AG09319 (cell line): ENCODE measurements around the gene MTHFD1L.

ENCODE experiments used
- DNase-seq: peaks from one replicate; pipeline ENCODE4 v3.0.0-alpha.2; 2010; ENCODE audit warnings: low read depth; ENCODE audit errors: extremely low read depth
- TF ChIP-seq, protein P1 (sequence below): IDR thresholded peaks from 2 replicates; pipeline ENCODE4 v1.5.1; 2011; ENCODE audit warnings: low read depth, mild to moderate bottlenecking, inconsistent platforms, low read length, moderate library complexity

The MTHFD1L gene

DNA sequence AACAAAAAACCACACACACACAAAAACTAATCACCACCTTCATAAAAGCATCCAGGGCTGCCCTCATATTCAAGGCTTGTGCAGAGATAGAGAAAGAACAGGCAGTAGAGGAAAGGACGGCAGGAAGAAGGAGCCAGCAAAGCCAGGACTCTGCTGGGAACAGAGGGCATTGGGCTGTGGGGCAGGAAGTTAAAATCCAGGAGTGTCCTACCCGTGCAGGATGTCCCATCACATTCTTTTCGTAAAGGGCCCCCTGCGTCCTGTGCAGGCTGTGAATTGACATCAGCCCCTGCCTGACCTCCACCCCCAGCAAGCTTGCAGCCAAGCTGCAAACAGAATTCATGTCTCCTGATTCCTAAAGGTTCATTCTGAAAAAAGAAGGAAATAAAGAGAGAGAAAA is 277.8 kb downstream of the MTHFD1L start:
- TF ChIP-seq, protein P1, sequence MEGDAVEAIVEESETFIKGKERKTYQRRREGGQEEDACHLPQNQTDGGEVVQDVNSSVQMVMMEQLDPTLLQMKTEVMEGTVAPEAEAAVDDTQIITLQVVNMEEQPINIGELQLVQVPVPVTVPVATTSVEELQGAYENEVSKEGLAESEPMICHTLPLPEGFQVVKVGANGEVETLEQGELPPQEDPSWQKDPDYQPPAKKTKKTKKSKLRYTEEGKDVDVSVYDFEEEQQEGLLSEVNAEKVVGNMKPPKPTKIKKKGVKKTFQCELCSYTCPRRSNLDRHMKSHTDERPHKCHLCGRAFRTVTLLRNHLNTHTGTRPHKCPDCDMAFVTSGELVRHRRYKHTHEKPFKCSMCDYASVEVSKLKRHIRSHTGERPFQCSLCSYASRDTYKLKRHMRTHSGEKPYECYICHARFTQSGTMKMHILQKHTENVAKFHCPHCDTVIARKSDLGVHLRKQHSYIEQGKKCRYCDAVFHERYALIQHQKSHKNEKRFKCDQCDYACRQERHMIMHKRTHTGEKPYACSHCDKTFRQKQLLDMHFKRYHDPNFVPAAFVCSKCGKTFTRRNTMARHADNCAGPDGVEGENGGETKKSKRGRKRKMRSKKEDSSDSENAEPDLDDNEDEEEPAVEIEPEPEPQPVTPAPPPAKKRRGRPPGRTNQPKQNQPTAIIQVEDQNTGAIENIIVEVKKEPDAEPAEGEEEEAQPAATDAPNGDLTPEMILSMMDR, result no peak
- no peak for DNase-seq

DNA sequence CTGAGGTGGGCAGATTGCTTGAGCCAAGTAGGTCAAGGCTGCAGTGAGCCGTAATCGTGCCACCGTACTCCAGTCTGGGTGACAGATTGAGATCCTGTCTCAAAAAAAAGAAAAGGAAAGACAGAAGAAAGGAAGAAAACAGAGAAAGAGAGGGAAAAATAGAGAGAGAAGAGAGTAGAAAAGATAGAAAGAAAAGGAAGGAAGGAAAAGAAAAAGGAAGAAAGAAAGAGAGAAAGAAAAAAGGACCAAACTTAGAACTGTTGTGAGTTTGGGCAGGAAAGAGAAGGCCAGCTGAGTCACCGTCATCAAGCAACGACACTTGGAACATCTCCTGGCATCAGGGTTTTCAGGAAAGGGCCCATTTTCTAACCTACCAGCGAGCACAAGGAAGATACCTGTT is 278.3 kb downstream of the MTHFD1L start:
- TF ChIP-seq, protein P1, result no peak
- DNase-seq, result no peak

- TF ChIP-seq, protein P1, result no peak
Observed at GRCh38 chr6:151147118-151147832, 281.8 kb downstream of the MTHFD1L start.

GRCh38 chr6:151148111-151148510 is 282.6 kb downstream of the MTHFD1L start:
- no peak for DNase-seq
- TF ChIP-seq, protein P1, result no peak

More at GRCh38 chr6:151147118-151147832, 281.8 kb downstream of the MTHFD1L start:
- DNase-seq, result no peak

GRCh38 chr6:151149793-151150192 is 284.3 kb downstream of the MTHFD1L start:
- TF ChIP-seq, protein P1, result no peak
- no peak for DNase-seq
